CD4-positive, alpha-beta T cell treated with Interleukin-6 for 4 hours (primary cell): ENCODE measurements around the gene SLC18B1.

Experiments used
- DNase-seq: peaks from one replicate; pipeline ENCODE4 v3.0.0-alpha.2; 2020; ENCODE audit warnings: mixed read lengths

SLC18B1 gene

DNA sequence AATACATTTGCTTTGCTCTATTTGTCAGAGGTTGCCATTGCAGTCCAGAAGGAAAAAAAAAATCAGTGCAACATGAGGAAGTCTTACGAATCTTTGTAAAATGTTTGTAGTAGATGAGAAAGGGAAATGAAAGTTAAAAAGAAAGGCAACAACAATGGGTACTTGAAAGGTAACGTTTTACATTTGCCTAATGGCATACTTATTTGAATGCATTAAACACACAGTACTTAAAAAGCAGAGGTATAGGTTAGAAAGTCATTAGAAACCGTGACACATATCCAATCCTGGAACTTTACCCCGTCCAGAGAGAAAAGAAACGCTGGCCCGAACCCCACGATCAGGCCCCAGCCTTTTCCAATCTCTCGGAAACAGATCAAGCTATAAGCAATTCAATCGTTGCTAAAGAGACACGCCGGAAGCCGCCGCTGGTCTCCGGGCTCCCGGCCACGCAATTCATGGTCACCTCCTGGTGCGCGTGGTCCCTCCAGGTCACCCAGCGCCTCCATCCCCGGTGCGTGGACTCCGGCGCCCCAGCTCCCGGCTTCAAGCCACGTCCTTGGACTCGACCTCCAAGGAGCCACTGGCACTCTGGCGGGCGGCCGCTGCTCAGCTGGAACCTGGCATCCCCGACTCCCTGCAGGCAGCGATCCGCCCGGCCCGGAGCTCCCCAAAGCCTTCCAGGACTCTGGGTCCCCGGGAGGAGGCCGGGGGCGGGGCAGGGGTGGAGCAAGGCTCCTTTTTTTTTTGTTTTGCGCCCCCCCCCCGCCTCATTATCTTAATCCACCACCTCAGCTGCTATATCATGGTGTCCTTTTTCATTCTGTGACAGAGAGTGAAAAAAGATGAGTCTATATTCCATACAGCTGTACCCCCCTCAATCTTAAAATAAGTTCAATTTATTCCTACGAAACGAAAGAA, at the start of gene SLC18B1:
Gene SLC18B1 (minus strand): TSS at position 687 of the 918 bp plus-strand sequence. CDS start 181 bp downstream, at position 506.
- peak; percentile 74 for DNase-seq

GRCh38 chr6:132843316-132844035, 45.0 kb upstream of the SLC18B1 start:
- DNase-seq: no peak

DNA sequence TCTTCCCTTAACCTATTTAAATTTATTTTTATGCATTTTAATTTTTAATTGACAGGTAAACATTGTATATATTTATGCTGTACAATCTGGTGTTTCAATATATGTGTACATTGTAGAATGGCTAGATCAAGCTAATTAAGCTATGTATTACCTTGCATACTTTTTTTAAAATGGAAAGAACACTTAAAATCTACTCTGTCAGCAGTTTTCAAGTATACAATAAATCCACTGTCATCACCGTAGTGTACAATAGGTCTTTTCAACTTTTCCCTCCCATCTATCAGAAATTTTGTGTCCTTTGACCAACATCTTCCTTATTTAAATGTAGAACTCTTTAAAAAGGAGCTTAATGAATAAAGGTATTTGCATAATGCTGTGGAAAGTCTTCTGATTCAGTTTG, 43.5 kb upstream of the SLC18B1 start:
- DNase-seq: no peak

GRCh38 chr6:132832891-132833290, 34.5 kb upstream of the SLC18B1 start:
- DNase-seq: no peak

DNA sequence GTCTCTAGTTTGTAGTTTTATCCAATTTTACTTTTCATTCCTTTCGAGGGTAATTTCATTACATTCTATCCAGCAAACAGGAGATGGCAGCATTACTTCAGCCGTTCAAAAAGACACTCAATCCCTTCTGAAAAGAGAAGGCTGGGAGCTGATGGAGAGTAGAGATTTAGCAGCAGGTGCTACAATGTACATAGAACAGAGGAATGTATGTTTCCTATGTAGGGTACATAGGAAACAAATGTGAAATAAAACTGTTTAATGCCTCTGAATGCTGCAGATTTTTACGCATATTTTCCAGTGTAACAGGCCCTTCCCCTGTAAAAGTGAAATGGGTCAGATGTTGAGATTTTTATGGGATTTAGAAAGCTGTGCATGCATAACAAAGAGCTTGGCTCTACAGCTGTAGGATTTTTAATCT, 31.9 kb upstream of the SLC18B1 start:
- no peak for DNase-seq

DNA sequence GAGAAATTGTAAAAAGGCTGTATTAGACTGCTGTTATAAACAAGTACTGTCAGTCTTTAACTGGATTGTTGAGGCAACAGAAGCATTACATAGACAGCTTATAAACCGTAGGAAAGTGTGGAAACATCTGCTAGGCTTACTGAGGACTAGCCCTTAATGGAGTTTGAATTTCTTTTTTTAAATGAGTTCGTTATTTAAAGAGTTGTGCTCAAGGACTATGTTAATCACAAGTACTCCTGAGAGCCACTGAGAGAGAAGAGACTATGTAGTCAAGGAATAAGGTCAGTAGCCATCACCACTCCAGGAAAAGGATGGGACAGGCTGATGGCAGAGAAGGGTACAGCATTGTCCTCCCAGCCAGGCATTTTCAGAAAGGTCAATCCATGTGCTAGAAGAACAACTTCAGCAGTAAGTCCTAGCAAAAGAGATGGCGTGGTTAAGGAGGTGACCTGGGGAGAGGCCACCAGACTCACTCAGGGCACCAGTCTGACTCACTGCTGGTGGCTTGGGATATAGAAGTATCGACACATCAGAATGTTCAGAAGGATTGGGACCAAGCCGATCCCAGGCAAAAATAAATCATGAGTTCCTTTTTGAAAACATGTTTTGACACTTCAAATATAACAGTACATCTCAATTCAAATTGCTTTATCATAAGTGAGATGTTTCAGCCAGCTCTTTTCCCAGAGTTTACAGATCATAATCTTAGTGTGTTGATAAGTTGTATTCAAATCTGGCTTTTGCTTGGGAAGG, 22.4 kb upstream of the SLC18B1 start:
- DNase-seq: no peak

DNA sequence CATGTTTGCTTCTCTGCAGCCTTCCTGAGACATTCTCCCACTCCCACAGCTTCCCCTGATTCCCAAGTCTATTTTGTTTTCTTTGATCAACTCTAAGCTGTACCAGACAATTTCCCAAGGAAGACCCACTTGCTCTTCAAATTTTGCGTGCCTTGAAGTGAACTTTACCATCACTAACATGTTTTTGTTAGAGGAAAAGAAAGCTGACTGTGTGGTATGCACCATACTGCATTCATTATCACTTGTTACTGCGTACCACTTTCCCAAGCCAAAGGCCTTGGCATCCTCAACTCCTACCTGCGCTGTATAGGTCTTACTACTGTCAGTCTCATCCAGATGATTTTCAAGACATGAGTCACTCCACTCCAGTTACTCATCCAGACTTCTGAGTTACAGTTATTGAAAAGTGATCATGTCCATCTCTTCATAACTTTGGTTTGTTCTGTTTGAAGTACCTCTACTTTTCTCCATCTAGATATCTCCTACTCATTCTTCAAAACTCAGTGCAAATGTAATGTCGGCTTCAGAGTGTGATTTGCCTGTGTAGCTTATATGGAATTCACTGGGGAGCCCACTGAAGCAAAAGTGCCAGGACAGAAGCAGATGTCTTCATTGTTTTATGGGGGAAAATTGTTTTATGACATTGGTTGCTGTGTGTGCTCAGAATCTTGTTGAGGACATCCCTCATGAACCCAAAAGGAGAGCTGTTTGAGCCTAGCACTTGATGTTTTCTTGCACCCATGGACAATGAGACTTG, 21.1 kb upstream of the SLC18B1 start:
- no peak for DNase-seq

- DNase-seq: no peak
Measured at GRCh38 chr6:132818404-132819359, 20.2 kb upstream of the SLC18B1 start.

DNA sequence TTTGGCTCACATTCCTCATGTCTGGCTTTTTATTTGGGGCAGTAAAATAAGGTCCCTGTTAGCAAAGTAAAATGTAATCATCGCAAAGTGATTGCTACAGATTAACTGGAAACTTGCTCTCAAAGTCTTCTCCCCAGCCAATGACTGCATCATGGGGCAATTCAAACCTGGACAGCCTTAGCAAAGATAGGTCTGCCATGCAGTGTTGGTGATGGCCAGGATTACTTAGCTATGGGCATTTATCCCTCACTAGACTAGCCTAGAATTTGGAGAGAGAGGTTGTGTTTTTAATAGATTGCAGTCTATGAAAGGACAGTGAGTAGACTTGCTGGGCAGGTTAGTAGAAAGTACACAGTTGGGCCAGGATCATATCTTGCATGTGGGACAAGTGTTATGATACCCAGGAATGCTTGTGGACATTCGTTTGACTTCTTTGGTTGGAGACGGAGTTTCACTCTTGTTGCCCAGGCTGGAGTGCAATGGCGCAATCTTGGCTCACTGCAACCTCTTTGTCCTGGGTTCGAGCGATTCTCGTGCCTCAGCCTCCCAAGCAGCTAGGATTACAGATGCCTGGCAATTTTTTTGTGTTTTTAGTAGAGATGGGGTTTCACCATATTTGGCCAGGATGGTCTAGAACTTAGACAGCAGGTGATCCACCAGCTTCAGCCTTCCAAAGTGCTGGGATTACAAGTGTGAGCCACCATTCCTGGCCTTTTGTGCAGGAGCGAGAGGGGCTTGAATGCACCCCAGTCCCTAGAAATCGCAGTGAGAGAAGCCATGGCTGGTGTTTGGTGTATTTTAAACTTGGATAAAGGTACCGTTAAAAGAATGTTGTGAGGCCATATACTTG, 19.3 kb upstream of the SLC18B1 start:
- DNase-seq: no peak

GRCh38 chr6:132816660-132817059, 18.2 kb upstream of the SLC18B1 start:
- DNase-seq: no peak

- DNase-seq: no peak
Measured at GRCh38 chr6:132814716-132815570, 16.5 kb upstream of the SLC18B1 start.

GRCh38 chr6:132813173-132813856, 14.9 kb upstream of the SLC18B1 start:
- DNase-seq: peak; percentile 44

GRCh38 chr6:132812756-132813172, 14.3 kb upstream of the SLC18B1 start:
- DNase-seq: peak; percentile 30

GRCh38 chr6:132812255-132812732, 13.9 kb upstream of the SLC18B1 start:
- no peak for DNase-seq

- no peak for DNase-seq
Measured at GRCh38 chr6:132811276-132811675, 12.8 kb upstream of the SLC18B1 start.

GRCh38 chr6:132805548-132805947, 7.1 kb upstream of the SLC18B1 start:
- no peak for DNase-seq

GRCh38 chr6:132804251-132804650, 5.8 kb upstream of the SLC18B1 start:
- no peak for DNase-seq

- no peak for DNase-seq
Measured at GRCh38 chr6:132800656-132801055, 2.2 kb upstream of the SLC18B1 start.
